HL-60 (cell line): Measurements from ENCODE around the gene TTC9C.

Experiments used
- CTCF ChIP-seq: IDR thresholded peaks from one replicate; pipeline ENCODE4 v1.5.1; 2011; ENCODE audit warnings: low read length, control low read depth, inconsistent platforms; ENCODE audit not compliant: insufficient read depth
- REST ChIP-seq: IDR thresholded peaks from 2 replicates; pipeline ENCODE4 v1.6.1; 2012; ENCODE audit warnings: low read depth; ENCODE audit not compliant: insufficient replicate concordance

DNA sequence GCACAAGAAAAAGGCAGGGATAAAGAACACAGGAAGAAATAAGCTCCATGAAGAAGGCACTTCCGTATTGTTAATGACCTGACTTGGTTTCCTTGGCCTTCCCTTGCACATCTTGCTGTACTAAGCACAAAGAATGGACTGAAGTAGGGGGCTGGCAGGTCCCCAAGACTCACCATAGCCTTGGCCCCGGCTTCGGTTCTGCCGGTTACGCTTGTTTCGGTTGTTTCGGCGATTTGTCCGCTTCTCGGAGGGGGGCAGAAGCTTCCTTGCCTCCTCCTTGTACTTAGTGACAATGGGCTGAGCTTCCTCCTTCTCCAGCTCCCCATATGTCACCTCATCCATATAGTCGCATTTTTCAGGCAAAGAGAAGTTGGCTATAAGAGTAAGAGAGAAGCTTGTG, 11.5 kb upstream of the TTC9C start:
- no peak for TF ChIP-seq REST
- no peak for TF ChIP-seq CTCF
